Panc1 (cell line): ENCODE measurements around the gene TMEM109. TPM values are rescaled to one million over a fixed set of nuclear protein-coding genes. Genes with fewer than 3 reads are reported as not detected.

Experiments used
- ATAC-seq: fragments of 200-7000 bp; cut with Tn5 transposase; 2 replicates; pipeline ENCODE4 v1.9.1; 2020; ENCODE audit warnings: mild to moderate bottlenecking, moderate library complexity
- BruUV-seq: library from RNA; stranded (reverse); fragments of 400-500 nt; replicated peaks from 2 replicates; lab custom pipeline; 2021; lab: Mats Ljungman, UMichigan
- CTCF ChIA-PET: fragments of 300-600 bp; sonication (Branson Sonifier 250); formaldehyde crosslinking; loops from one replicate; lab custom pipeline; 2022; ENCODE audit warnings: antibody characterized with exemption; lab: Charles Lee
- POLR2A ChIA-PET: fragments of 300-600 bp; sonication (Branson Sonifier 250); formaldehyde crosslinking; loops from one replicate; lab custom pipeline; 2022; ENCODE audit warnings: antibody characterized with exemption; lab: Charles Lee
- DNase-seq: peaks from one replicate; pipeline ENCODE4 v3.0.0-alpha.2; 2010; ENCODE audit warnings: low read depth, low spot score
- H3K27ac ChIP-seq: 2 replicates; pipeline ENCODE4 v1.5.1; 2011; ENCODE audit warnings: mild to moderate bottlenecking, low read length, inconsistent platforms
- H3K27me3 ChIP-seq: fragments of 200-500 bp; sonication (Bioruptor generic); 2 replicates; pipeline ENCODE4 v1.6.0; 2014; ENCODE audit warnings: low read length, inconsistent platforms; ENCODE audit not compliant: control insufficient read depth, insufficient read depth
- H3K36me3 ChIP-seq: fragments of 200-500 bp; sonication (Bioruptor generic); 2 replicates; pipeline ENCODE4 v1.5.1; 2014; ENCODE audit warnings: inconsistent platforms, mild to moderate bottlenecking, low read length, moderate library complexity; ENCODE audit not compliant: control insufficient read depth, insufficient read depth
- H3K4me1 ChIP-seq: 2 replicates; pipeline ENCODE4 v1.5.1; 2011; ENCODE audit warnings: inconsistent platforms, mild to moderate bottlenecking, low read length, moderate library complexity; ENCODE audit not compliant: control insufficient read depth, insufficient read depth
- H3K4me3 ChIP-seq, 2 experiments: 2 replicates each; pipeline ENCODE4 v1.5.1; 2011 to 2012; ENCODE audit warnings: low read depth in 2 of 2, low read length in 2 of 2, mild to moderate bottlenecking in 2 of 2, inconsistent platforms in 1 of 2, moderate library complexity in 1 of 2
- H3K9me3 ChIP-seq: fragments of 200-500 bp; sonication (Bioruptor generic); 2 replicates; pipeline ENCODE4 v1.5.1; 2014; ENCODE audit warnings: low read depth, mild to moderate bottlenecking, inconsistent platforms, low read length, moderate library complexity; ENCODE audit not compliant: control insufficient read depth, insufficient read depth
- CTCF ChIP-seq: fragments of 450-650 bp; IDR thresholded peaks from 2 replicates; pipeline ENCODE4 v1.5.1; 2017; ENCODE audit warnings: mild to moderate bottlenecking
- POLR2AphosphoS5 ChIP-seq: IDR thresholded peaks from 2 replicates; pipeline ENCODE4 v1.6.1; 2012; ENCODE audit warnings: mild to moderate bottlenecking, low read depth, low read length, moderate library complexity
- REST ChIP-seq, 2 experiments: IDR thresholded peaks; 2 replicates each; pipeline ENCODE4 v1.6.1; 2011 to 2012; ENCODE audit warnings: low read depth in 2 of 2, control low read depth in 1 of 2, low read length in 1 of 2, mild to moderate bottlenecking in 1 of 2, moderate library complexity in 1 of 2; ENCODE audit not compliant: insufficient read depth in 1 of 2
- SIN3A ChIP-seq: IDR thresholded peaks from 2 replicates; pipeline ENCODE4 v1.6.1; 2012; ENCODE audit warnings: low read depth, mild to moderate bottlenecking, low read length, moderate library complexity, borderline replicate concordance; ENCODE audit not compliant: insufficient read depth
- TCF7L2 ChIP-seq: IDR thresholded peaks from 2 replicates; pipeline ENCODE4 v1.6.1; 2011; ENCODE audit warnings: mild to moderate bottlenecking, low read depth, low read length, inconsistent platforms
- in situ Hi-C: cut with HindIII; loops from 2 replicates; pipeline ENCODE4 v1.10.0; 2016; ENCODE audit warnings: low sequenced_read_pairs, low pct_unique_long_range_greater_than_20kb
- intact Hi-C: fragments of 100-400 bp; cut with micrococcal nuclease; formaldehyde crosslinking; loops from one replicate; pipeline ENCODE4 v1.10.0; 2022; ENCODE audit not compliant: unreplicated experiment
- total RNA-seq: library from RNA; stranded (reverse); gene quantifications from one replicate; pipeline ENCODE4 v1.2.1, GENCODE V29; 2021; ENCODE audit not compliant: unreplicated experiment

Gene TMEM109
- total RNA-seq, 1 experiment from 2014 or later, result 91.8 TPM

GRCh38 chr11:60875366-60876167 lies 38.4 kb upstream of the TMEM109 start:
- TF ChIP-seq SIN3A (no peak), TCF7L2 (no peak), REST (IDR thresholded peaks at IDR 0.05; ENCODE audit: insufficient read depth in 1 of 2, low read depth in 2 of 2, low read length in 1 of 2) (no peak), POLR2AphosphoS5 (no peak), CTCF (no peak)
- no peak for ATAC-seq
- Histone ChIP-seq H3K4me3 (no peak overlapping the region), H3K9me3 (no peaks in the 10 kb centered on the region), H3K27me3 (no peaks in the 10 kb centered on the region), H3K36me3 (no peaks in the 10 kb centered on the region), H3K27ac (no peak overlapping the region), H3K4me1 (no peaks in the 10 kb centered on the region)
- CTCF ChIA-PET, result no interaction called here
- no TSS peak for BruUV-seq
- DNase-seq, result no peak
- POLR2A ChIA-PET, result no interaction called here
- in situ Hi-C loops, result no loop called here
- intact Hi-C loops, result no loop called here

- Histone ChIP-seq H3K36me3 (no peaks in the 10 kb centered on the region), H3K4me1 (no peaks in the 10 kb centered on the region), H3K27ac (no peak overlapping the region), H3K27me3 (no peaks in the 10 kb centered on the region), H3K9me3 (no peaks in the 10 kb centered on the region), H3K4me3 (no peak overlapping the region)
- ChIA-PET POLR2A (no interaction called here), CTCF (no interaction called here)
- BruUV-seq, result no TSS peak
- no peak for DNase-seq
- TF ChIP-seq REST (IDR thresholded peaks at IDR 0.05; ENCODE audit: insufficient read depth in 1 of 2, low read depth in 2 of 2, low read length in 1 of 2) (no peak), CTCF (no peak), TCF7L2 (no peak)
- intact Hi-C loops, result no loop called here
- in situ Hi-C loops, result no loop called here
- ATAC-seq, result no peak
Measured at GRCh38 chr11:60876168-60876485, 37.8 kb upstream of the TMEM109 start.
